Bronchial smooth muscle cell (primary cell): ENCODE measurements around the gene TWF1. TPM values are rescaled to one million over a fixed set of nuclear protein-coding genes. Genes with fewer than 3 reads are reported as not detected.

Source experiments
- total RNA-seq: library from RNA; depleted of rRNA; stranded (reverse); fragments of >200 nt; gene quantifications from 2 replicates; pipeline ENCODE4 v1.2.1, GENCODE V29; 2014

Gene TWF1
- total RNA-seq, result 59.0 and 138 TPM in 2 replicates

GRCh38 chr12:43805860-43806736, at the start of gene TWF1:
TWF1 (minus strand) TSS chr12:43806317; CDS start chr12:43806245, 72 bp downstream.

DNA sequence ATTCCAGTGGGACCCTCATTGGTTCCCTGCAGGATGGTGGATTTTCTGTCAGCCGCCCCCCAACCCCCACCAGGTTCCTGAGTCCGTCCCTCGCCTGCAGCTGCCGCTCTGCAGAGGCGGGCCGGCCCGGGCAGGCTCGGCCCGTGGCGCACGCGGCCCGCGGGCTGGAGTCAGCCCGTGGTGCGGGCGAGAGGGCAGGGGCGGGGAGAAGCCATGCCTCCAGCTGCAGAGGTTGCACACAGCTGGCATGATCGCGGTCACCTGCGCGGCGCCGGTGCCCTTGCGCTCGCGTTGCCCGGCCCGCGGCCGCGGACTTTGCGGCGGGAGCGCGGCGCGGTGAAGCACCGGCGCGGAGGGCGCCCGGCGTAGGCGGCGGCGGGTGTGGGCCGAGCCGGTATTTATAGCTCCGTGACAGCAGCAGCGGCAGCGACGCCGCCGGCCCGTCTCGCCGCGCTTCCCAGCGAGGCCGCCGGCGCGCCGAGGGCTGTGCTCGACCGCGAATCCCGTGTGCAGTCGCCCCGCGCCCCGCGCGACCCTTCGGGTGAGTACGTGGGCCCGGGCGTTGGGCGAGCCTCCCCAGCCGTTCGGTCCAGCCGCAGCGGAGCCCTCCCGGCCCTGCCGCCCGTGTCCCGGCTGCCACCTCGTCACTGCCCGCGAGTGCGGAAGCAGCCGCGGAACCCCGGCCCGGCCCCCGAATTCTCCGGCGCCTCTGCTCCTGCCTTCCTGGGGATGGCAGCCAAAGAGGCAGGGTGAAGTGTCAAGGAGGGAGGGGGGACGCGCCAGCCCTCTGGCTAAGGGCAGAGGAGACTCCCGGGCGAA, 29.7 kb upstream of the TWF1 start, which contains the start of gene TMEM117:
TMEM117 (plus strand) TSS at position 426 of the 819 bp plus-strand sequence.

GRCh38 chr12:43758728-43759563, 47.2 kb downstream of the TWF1 start, which contains the start of the genes IRAK4 and PUS7L:
IRAK4 (plus strand) TSS chr12:43758951; CDS start chr12:43768112, 9,161 bp downstream.
PUS7L (minus strand) TSS chr12:43758790; CDS start chr12:43755245, 3,545 bp downstream.

Other genes starting within 250 kb of the TWF1 start
- gene PUS7L, start 47.5 kb downstream of the TWF1 start, total RNA-seq, result 16.1 and 18.0 TPM in 2 replicates
- 17.4 and 19.1 TPM in 2 replicates for gene IRAK4, start 47.4 kb downstream of the TWF1 start, total RNA-seq
- gene TMEM117, start 29.8 kb upstream of the TWF1 start, total RNA-seq, result 4.6 and 7.4 TPM in 2 replicates